SK-N-MC (cell line): ENCODE results near the gene RASA3.

Experiments used
- EZH2 ChIP-seq: fragments of 200-600 bp; sonication (generic); IDR thresholded peaks from one replicate; pipeline ENCODE4 v1.6.1; 2017; ENCODE audit warnings: antibody characterized with exemption
- FOXP2 ChIP-seq: optimal IDR thresholded peaks from 2 replicates; pipeline ENCODE3; 2011; ENCODE audit warnings: mild to moderate bottlenecking, moderate library complexity; ENCODE audit not compliant: insufficient read depth; ENCODE audit errors: extremely low read length, control extremely low read depth
- POLR2AphosphoS5 ChIP-seq: IDR thresholded peaks from 2 replicates; pipeline ENCODE4 v1.6.1; 2012; ENCODE audit warnings: mild to moderate bottlenecking, low read depth, low read length, borderline replicate concordance

DNA sequence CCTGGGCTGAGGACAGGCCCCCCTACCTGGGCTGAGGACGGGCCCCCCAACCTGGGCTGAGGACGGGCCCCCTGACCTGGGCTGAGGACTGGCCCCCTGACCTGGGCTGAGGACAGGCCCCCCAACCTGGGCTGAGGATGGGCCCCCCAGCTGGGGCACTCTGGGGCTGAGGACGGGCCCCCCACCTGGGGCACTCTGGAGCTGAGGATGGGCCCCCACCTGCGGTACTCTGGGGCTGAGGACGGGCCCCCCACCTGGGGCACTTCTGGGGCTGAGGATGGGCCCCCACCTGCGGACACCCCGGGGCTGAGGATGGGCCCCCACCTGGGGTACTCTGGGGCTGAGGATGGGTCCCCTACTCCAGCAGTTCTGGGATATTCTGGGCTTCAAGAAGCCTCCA, 65.5 kb downstream of the RASA3 start:
- TF ChIP-seq EZH2 (no peak), POLR2AphosphoS5 (no peak), FOXP2 (no peak)
